HG02840 (cell line): Measurements from ENCODE around the gene DGKI.

Source experiments
- ATAC-seq: cut with Tn5 transposase; IDR thresholded peaks from one replicate; pipeline ENCODE4 v1.9.1; 2021; ENCODE audit warnings: mild to moderate bottlenecking, moderate library complexity, moderate number of reproducible peaks; ENCODE audit not compliant: unreplicated experiment, low FRiP score

DGKI gene

GRCh38 chr7:137579913-137580640 is 266.7 kb downstream of the DGKI start:
- ATAC-seq, result no peak

GRCh38 chr7:137578541-137578940 is 268.2 kb downstream of the DGKI start:
- no peak for ATAC-seq

- ATAC-seq, result no peak
These were observed 269.6 kb downstream of the DGKI start for GRCh38 chr7:137577184-137577583.

GRCh38 chr7:137576481-137576880 is 270.3 kb downstream of the DGKI start:
- no peak for ATAC-seq

GRCh38 chr7:137574812-137575211 is 272.0 kb downstream of the DGKI start:
- no peak for ATAC-seq

GRCh38 chr7:137572056-137572784 is 274.6 kb downstream of the DGKI start:
- no peak for ATAC-seq

- ATAC-seq, result no peak
These were observed 282.1 kb downstream of the DGKI start for GRCh38 chr7:137564677-137565076.

GRCh38 chr7:137563981-137564380 is 282.8 kb downstream of the DGKI start:
- ATAC-seq, result no peak

GRCh38 chr7:137547485-137547884 is 299.3 kb downstream of the DGKI start:
- no peak for ATAC-seq

GRCh38 chr7:137546671-137547070 is 300.1 kb downstream of the DGKI start:
- ATAC-seq, result no peak

- no peak for ATAC-seq
These were observed 300.8 kb downstream of the DGKI start for GRCh38 chr7:137546009-137546408.

GRCh38 chr7:137545059-137545716 is 301.6 kb downstream of the DGKI start:
- ATAC-seq, result no peak

- ATAC-seq, result no peak
These were observed 302.2 kb downstream of the DGKI start for GRCh38 chr7:137544453-137545058.

GRCh38 chr7:137539111-137539715 is 307.6 kb downstream of the DGKI start:
- ATAC-seq, result no peak

- no peak for ATAC-seq
These were observed 308.4 kb downstream of the DGKI start for GRCh38 chr7:137538361-137538762.

GRCh38 chr7:137535579-137535978 is 311.2 kb downstream of the DGKI start:
- ATAC-seq, result no peak

GRCh38 chr7:137531671-137532070 is 315.1 kb downstream of the DGKI start:
- ATAC-seq, result no peak

GRCh38 chr7:137527634-137528033 is 319.1 kb downstream of the DGKI start:
- no peak for ATAC-seq

- ATAC-seq, result no peak
These were observed 323.6 kb downstream of the DGKI start for GRCh38 chr7:137523171-137523570.

- ATAC-seq, result no peak
These were observed 325.3 kb downstream of the DGKI start for GRCh38 chr7:137521451-137521850.

GRCh38 chr7:137519947-137520346 is 326.8 kb downstream of the DGKI start:
- no peak for ATAC-seq
